Measurements from ENCODE around the gene SYNE1. TPM values are rescaled to one million over a fixed set of nuclear protein-coding genes. Genes with fewer than 3 reads are reported as not detected.

Gene SYNE1
- total RNA-seq, 2 experiments from 2014 or later: 29.5 to 35.1 TPM

- Mint-ChIP-seq H3K27ac (no peak overlapping the region), H3K27me3 (peaks cover 2% of the 10 kb centered on the region), H3K9me3 (peaks cover 15% of the 10 kb centered on the region), H3K4me3 (no peak overlapping the region), H3K36me3 (ENCODE audit: low read depth) (no peaks in the 10 kb centered on the region), H3K4me1 (ENCODE audit: low read depth) (no peaks in the 10 kb centered on the region)
- POLR2A ChIA-PET: no interaction called here
- DNase-seq: no peak
- TF ChIP-seq CTCF (IDR thresholded peaks at IDR 0.05): no peak
- intact Hi-C loops (cut with micrococcal nuclease): no loop called here
- CTCF ChIA-PET: interaction anchor here (1.0 to 1.6 kb wide), 2 partner anchors 85 to 392 kb away, joined by 3 to 5 read pairs; no protein-coding TSS in a partner anchor
- no peak for ATAC-seq
Measured at GRCh38 chr6:152557502-152557901, 79.7 kb downstream of the SYNE1 start.

- peaks cover 15% of the 10 kb centered on the region for H3K9me3 Mint-ChIP-seq
- H3K27ac Mint-ChIP-seq: no peak overlapping the region
- intact Hi-C loops (cut with micrococcal nuclease): loop anchor here (5.0 kb wide), 1 partner anchor 87 kb away; no protein-coding TSS in a partner anchor
- DNase-seq: no peak
- H3K27me3 Mint-ChIP-seq: peaks cover 5% of the 10 kb centered on the region
- TF ChIP-seq CTCF (IDR thresholded peaks at IDR 0.05): no peak
- ChIA-PET CTCF (interaction anchor here (2.9 kb wide), 1 partner anchor 114 kb away, joined by 11 read pairs; no protein-coding TSS in a partner anchor), POLR2A (no interaction called here)
- H3K4me3 Mint-ChIP-seq: no peak overlapping the region
- no peak for ATAC-seq
- no peaks in the 10 kb centered on the region for H3K4me1 Mint-ChIP-seq (ENCODE audit: low read depth)
- no peaks in the 10 kb centered on the region for H3K36me3 Mint-ChIP-seq (ENCODE audit: low read depth)
Measured at GRCh38 chr6:152554851-152555250, 82.3 kb downstream of the SYNE1 start.

GRCh38 chr6:152552616-152553209 is 84.4 kb downstream of the SYNE1 start:
- POLR2A ChIA-PET: no interaction called here
- Mint-ChIP-seq H3K27me3 (peaks cover 5% of the 10 kb centered on the region), H3K4me3 (no peak overlapping the region), H3K27ac (no peak overlapping the region), H3K36me3 (ENCODE audit: low read depth) (no peaks in the 10 kb centered on the region), H3K9me3 (peaks cover 11% of the 10 kb centered on the region), H3K4me1 (ENCODE audit: low read depth) (no peaks in the 10 kb centered on the region)
- TF ChIP-seq CTCF (IDR thresholded peaks at IDR 0.05): peak; percentile 74
- ATAC-seq (peak; percentile 77), DNase-seq (peak; percentile 56)
- intact Hi-C loops (cut with micrococcal nuclease): loop anchor here (5.0 kb wide), 1 partner anchor 90 kb away; no protein-coding TSS in a partner anchor
- CTCF ChIA-PET: interaction anchor here (0.7 to 3.2 kb wide), 14 partner anchors 9 to 396 kb away, joined by 3 to 37 read pairs (median 4); no protein-coding TSS in a partner anchor

- no peak for TF ChIP-seq CTCF (IDR thresholded peaks at IDR 0.05)
- Mint-ChIP-seq H3K27me3 (no peaks in the 10 kb centered on the region), H3K9me3 (no peaks in the 10 kb centered on the region), H3K27ac (no peak overlapping the region), H3K36me3 (ENCODE audit: low read depth) (no peaks in the 10 kb centered on the region), H3K4me1 (ENCODE audit: low read depth) (no peaks in the 10 kb centered on the region), H3K4me3 (no peak overlapping the region)
- ATAC-seq (no peak), DNase-seq (no peak)
- ChIA-PET POLR2A (no interaction called here), CTCF (interaction anchor here (1.3 to 1.8 kb wide), 2 partner anchors 8 to 99 kb away, joined by 3 to 6 read pairs; no protein-coding TSS in a partner anchor)
- intact Hi-C loops (cut with micrococcal nuclease): no loop called here
Measured at GRCh38 chr6:152543519-152543918, 93.6 kb downstream of the SYNE1 start.

GRCh38 chr6:152540381-152540780 is 96.8 kb downstream of the SYNE1 start:
- Mint-ChIP-seq H3K4me3 (no peak overlapping the region), H3K9me3 (no peaks in the 10 kb centered on the region), H3K27ac (no peak overlapping the region), H3K4me1 (ENCODE audit: low read depth) (no peaks in the 10 kb centered on the region), H3K36me3 (ENCODE audit: low read depth) (no peaks in the 10 kb centered on the region), H3K27me3 (peaks cover 6% of the 10 kb centered on the region)
- ChIA-PET POLR2A (no interaction called here), CTCF (interaction anchor here (1.4 kb wide), 1 partner anchor 12 kb away, joined by 5 read pairs; no protein-coding TSS in a partner anchor)
- intact Hi-C loops (cut with micrococcal nuclease): no loop called here
- ATAC-seq: no peak
- DNase-seq: no peak
- no peak for TF ChIP-seq CTCF (IDR thresholded peaks at IDR 0.05)

All from activated CD8-positive, alpha-beta T cell treated with anti-CD3 and anti-CD28 coated beads for 36 hours (primary cell).